ENCODE measurements around the gene SF1.
"Not testable (repeated sequence)": the region's sequence is repeated elsewhere in the genome, so short reads cannot be mapped to it uniquely, and the experiment has no call there.

DNA sequence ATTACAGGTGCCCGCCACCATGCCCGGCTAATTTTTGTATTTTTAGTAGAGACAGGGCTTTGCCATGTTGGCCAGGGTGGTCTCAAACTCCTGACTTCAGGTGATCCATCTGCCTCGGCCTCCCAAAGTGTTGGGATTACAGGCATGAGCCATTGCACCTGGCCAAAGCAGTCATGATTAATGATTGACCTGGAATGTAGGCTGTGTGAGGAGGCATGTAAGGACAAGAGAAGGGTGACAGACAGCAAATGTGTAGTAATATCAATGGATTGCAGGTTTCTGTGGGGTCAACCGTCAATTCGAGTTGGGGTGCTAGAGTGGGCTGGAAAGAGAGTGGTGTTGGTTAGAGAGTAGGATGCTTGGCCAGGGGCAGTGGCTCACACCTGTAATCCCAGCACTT lies 37.1 kb upstream of the SF1 start:
- TF ChIP-seq, protein P1, sequence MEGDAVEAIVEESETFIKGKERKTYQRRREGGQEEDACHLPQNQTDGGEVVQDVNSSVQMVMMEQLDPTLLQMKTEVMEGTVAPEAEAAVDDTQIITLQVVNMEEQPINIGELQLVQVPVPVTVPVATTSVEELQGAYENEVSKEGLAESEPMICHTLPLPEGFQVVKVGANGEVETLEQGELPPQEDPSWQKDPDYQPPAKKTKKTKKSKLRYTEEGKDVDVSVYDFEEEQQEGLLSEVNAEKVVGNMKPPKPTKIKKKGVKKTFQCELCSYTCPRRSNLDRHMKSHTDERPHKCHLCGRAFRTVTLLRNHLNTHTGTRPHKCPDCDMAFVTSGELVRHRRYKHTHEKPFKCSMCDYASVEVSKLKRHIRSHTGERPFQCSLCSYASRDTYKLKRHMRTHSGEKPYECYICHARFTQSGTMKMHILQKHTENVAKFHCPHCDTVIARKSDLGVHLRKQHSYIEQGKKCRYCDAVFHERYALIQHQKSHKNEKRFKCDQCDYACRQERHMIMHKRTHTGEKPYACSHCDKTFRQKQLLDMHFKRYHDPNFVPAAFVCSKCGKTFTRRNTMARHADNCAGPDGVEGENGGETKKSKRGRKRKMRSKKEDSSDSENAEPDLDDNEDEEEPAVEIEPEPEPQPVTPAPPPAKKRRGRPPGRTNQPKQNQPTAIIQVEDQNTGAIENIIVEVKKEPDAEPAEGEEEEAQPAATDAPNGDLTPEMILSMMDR (IDR thresholded peaks at IDR 0.05): not testable (repeated sequence)
- TF ChIP-seq ZFX (IDR thresholded peaks at IDR 0.05; ENCODE audit: borderline replicate concordance): not testable (repeated sequence)

Measured in 22Rv1 (cell line).